Caco-2 (cell line): ENCODE data around the gene LIG3. TPM values are rescaled to one million over a fixed set of nuclear protein-coding genes. Genes with fewer than 3 reads are reported as not detected.

Source experiments
- BruUV-seq: library from RNA; stranded (reverse); fragments of 400-500 nt; replicated peaks from 2 replicates; lab custom pipeline; 2021; lab: Mats Ljungman, UMichigan
- CTCF ChIA-PET: fragments of 300-600 bp; sonication (Branson Sonifier 250); formaldehyde crosslinking; loops from one replicate; lab custom pipeline; 2022; ENCODE audit warnings: antibody characterized with exemption; lab: Charles Lee
- POLR2A ChIA-PET: fragments of 300-600 bp; sonication (Branson Sonifier 250); formaldehyde crosslinking; loops from one replicate; lab custom pipeline; 2022; ENCODE audit warnings: antibody characterized with exemption; lab: Charles Lee
- DNase-seq, 2 experiments: peaks; one replicate each; pipeline versions ENCODE4 v3.0.0 to v3.0.0-alpha.2; 2020 to 2022
- H3K27me3 ChIP-seq: replicated peaks from 2 replicates; pipeline ENCODE4 v1.6.0; 2011; ENCODE audit warnings: low read length; ENCODE audit not compliant: control insufficient read depth, insufficient read depth
- H3K36me3 ChIP-seq: 2 replicates; pipeline ENCODE4 v1.5.1; 2011; ENCODE audit warnings: low read length; ENCODE audit not compliant: control insufficient read depth, insufficient read depth
- H3K4me1 ChIP-seq: fragments of 250-450 bp; sonication (Bioruptor Pico); 2 replicates; pipeline ENCODE4 v1.5.1; 2020; ENCODE audit warnings: mild to moderate bottlenecking
- H3K4me3 ChIP-seq: 2 replicates; pipeline ENCODE4 v1.5.1; 2011; ENCODE audit warnings: low read depth, mild to moderate bottlenecking, control low read depth, low read length
- H3K9me3 ChIP-seq: fragments of 250-450 bp; sonication (Bioruptor Pico); 2 replicates; pipeline ENCODE4 v1.5.1; 2020; ENCODE audit warnings: mild to moderate bottlenecking, moderate library complexity
- H3K27ac Mint-ChIP-seq: one replicate; pipeline ENCODE4 v1.8.0; 2022; ENCODE audit warnings: mixed read lengths; ENCODE audit not compliant: unreplicated experiment
- H3K27me3 Mint-ChIP-seq: one replicate; pipeline ENCODE4 v1.8.0; 2022; ENCODE audit warnings: mixed read lengths; ENCODE audit not compliant: insufficient read depth, unreplicated experiment
- H3K36me3 Mint-ChIP-seq: one replicate; pipeline ENCODE4 v1.8.0; 2022; ENCODE audit warnings: mild to moderate bottlenecking, mixed read lengths; ENCODE audit not compliant: insufficient read depth, unreplicated experiment
- H3K4me1 Mint-ChIP-seq: one replicate; pipeline ENCODE4 v1.8.0; 2022; ENCODE audit warnings: low read depth, mixed read lengths; ENCODE audit not compliant: unreplicated experiment
- H3K4me3 Mint-ChIP-seq: one replicate; pipeline ENCODE4 v1.8.0; 2022; ENCODE audit warnings: mild to moderate bottlenecking, moderate library complexity, mixed read lengths; ENCODE audit not compliant: unreplicated experiment
- H3K9me3 Mint-ChIP-seq: one replicate; pipeline ENCODE4 v1.8.0; 2022; ENCODE audit warnings: mixed read lengths; ENCODE audit not compliant: unreplicated experiment
- CTCF ChIP-seq, 2 experiments: fragments of 200-600 bp in 1 of 2; IDR thresholded peaks; 1 replicate in 1 of 2; 2 replicates in 1 of 2; pipeline versions ENCODE4 v1.5.1 to v1.8.0; 2011 to 2022; ENCODE audit warnings: antibody characterized with exemption in 1 of 2, control low read depth in 1 of 2, inconsistent platforms in 1 of 2, low read depth in 1 of 2, low read length in 1 of 2, mild to moderate bottlenecking in 1 of 2, moderate library complexity in 1 of 2; ENCODE audit not compliant: insufficient read depth in 1 of 2, severe bottlenecking in 1 of 2, unreplicated experiment in 1 of 2
- intact Hi-C: fragments of 100-400 bp; cut with micrococcal nuclease; formaldehyde crosslinking; loops from one replicate; pipeline ENCODE4 v1.10.0; 2022; ENCODE audit not compliant: unreplicated experiment
- total RNA-seq: library from RNA; stranded (reverse); gene quantifications from 2 replicates; pipeline ENCODE4 v1.2.3, GENCODE V29; 2022

Gene LIG3
- total RNA-seq, 1 experiment from 2014 or later = 49.9 TPM

GRCh38 chr17:34993031-34993430, 12.7 kb downstream of the LIG3 start:
- no TSS peak for BruUV-seq

GRCh38 chr17:34996422-34997285, 16.3 kb downstream of the LIG3 start:
- H3K4me3 Mint-ChIP-seq = no peak overlapping the region
- intact Hi-C loops = loop anchor here (10.0 kb wide), 1 partner anchor 538 kb away; the partner anchor contains the start of gene SLFN12L
- no peaks in the 10 kb centered on the region for H3K9me3 Mint-ChIP-seq
- Histone ChIP-seq H3K4me1 (no peaks in the 10 kb centered on the region), H3K27me3 (no peaks in the 10 kb centered on the region), H3K9me3 (no peaks in the 10 kb centered on the region), H3K36me3 (peaks cover 2% of the 10 kb centered on the region), H3K4me3 (no peak overlapping the region)
- DNase-seq = no peak
- CTCF ChIA-PET = interaction anchor here (1.2 kb wide), 1 partner anchor 123 kb away, joined by 6 read pairs; the partner anchor contains the start of gene RAD51D
- BruUV-seq = no TSS peak
- no peak overlapping the region for H3K27ac Mint-ChIP-seq
- POLR2A ChIA-PET = no interaction called here
- H3K4me1 Mint-ChIP-seq = no peaks in the 10 kb centered on the region
- TF ChIP-seq CTCF (IDR thresholded peaks at IDR 0.05; ENCODE audit: insufficient read depth in 1 of 2, low read depth in 1 of 2, low read length in 1 of 2, severe bottlenecking in 1 of 2, unreplicated experiment in 1 of 2) = no peak
- H3K27me3 Mint-ChIP-seq = no peaks in the 10 kb centered on the region
- peaks cover 18% of the 10 kb centered on the region for H3K36me3 Mint-ChIP-seq

More at GRCh38 chr17:34993031-34993430, 12.7 kb downstream of the LIG3 start:
- Histone ChIP-seq H3K9me3 (no peaks in the 10 kb centered on the region), H3K36me3 (peaks cover 2% of the 10 kb centered on the region), H3K4me1 (no peaks in the 10 kb centered on the region), H3K4me3 (no peak overlapping the region), H3K27me3 (no peaks in the 10 kb centered on the region)
- Mint-ChIP-seq H3K27me3 (no peaks in the 10 kb centered on the region), H3K4me3 (no peak overlapping the region), H3K36me3 (peaks cover 8% of the 10 kb centered on the region), H3K4me1 (peaks cover 4% of the 10 kb centered on the region), H3K9me3 (no peaks in the 10 kb centered on the region), H3K27ac (no peak overlapping the region)
- no peak for DNase-seq
- ChIA-PET CTCF (no interaction called here), POLR2A (no interaction called here)
- TF ChIP-seq CTCF (IDR thresholded peaks at IDR 0.05; ENCODE audit: insufficient read depth in 1 of 2, low read depth in 1 of 2, low read length in 1 of 2, severe bottlenecking in 1 of 2, unreplicated experiment in 1 of 2) = no peak
- intact Hi-C loops = loop anchor here (10.0 kb wide), 1 partner anchor 542 kb away; the partner anchor contains the start of gene SLFN12L

GRCh38 chr17:34997355-34997862, 17.1 kb downstream of the LIG3 start:
- Histone ChIP-seq H3K36me3 (peaks cover 3% of the 10 kb centered on the region), H3K4me3 (no peak overlapping the region), H3K27me3 (no peaks in the 10 kb centered on the region), H3K9me3 (no peaks in the 10 kb centered on the region), H3K4me1 (no peaks in the 10 kb centered on the region)
- CTCF ChIA-PET = interaction anchor here (1.2 kb wide), 1 partner anchor 123 kb away, joined by 6 read pairs; the partner anchor contains the start of gene RAD51D
- no peak for DNase-seq
- Mint-ChIP-seq H3K27ac (no peak overlapping the region), H3K4me1 (no peaks in the 10 kb centered on the region), H3K9me3 (no peaks in the 10 kb centered on the region), H3K36me3 (peaks cover 25% of the 10 kb centered on the region), H3K4me3 (no peak overlapping the region), H3K27me3 (no peaks in the 10 kb centered on the region)
- intact Hi-C loops = loop anchor here (10.0 kb wide), 1 partner anchor 537 kb away; the partner anchor contains the start of gene SLFN12L
- no peak for TF ChIP-seq CTCF (IDR thresholded peaks at IDR 0.05; ENCODE audit: insufficient read depth in 1 of 2, low read depth in 1 of 2, low read length in 1 of 2, severe bottlenecking in 1 of 2, unreplicated experiment in 1 of 2)
- POLR2A ChIA-PET = no interaction called here
- BruUV-seq = no TSS peak
